HuH-7.5 (cell line): Measurements from ENCODE around the gene MLLT1.
A peak's percentile ranks its signal among the peaks of the same experiment; 100 is the strongest.
"Not testable (repeated sequence)": the region's sequence is repeated elsewhere in the genome, so short reads cannot be mapped to it uniquely, and the experiment has no call there.

Experiments used
- DNase-seq: peaks from one replicate; pipeline ENCODE4 v3.0.0; 2011; ENCODE audit warnings: low spot score

Gene MLLT1

GRCh38 chr19:6279931-6280591 is at the start of gene MLLT1:
MLLT1 (minus strand) TSS chr19:6279975; CDS start chr19:6279784, 191 bp downstream.
- DNase-seq = peak; percentile 100

- no peak for DNase-seq
These were observed 47.0 kb upstream of the MLLT1 start for GRCh38 chr19:6326815-6327214.

GRCh38 chr19:6325614-6326013 is 45.8 kb upstream of the MLLT1 start:
- DNase-seq = no peak

- DNase-seq = no peak
These were observed 45.0 kb upstream of the MLLT1 start for GRCh38 chr19:6324757-6325156.

- DNase-seq = no peak
These were observed 42.5 kb upstream of the MLLT1 start for GRCh38 chr19:6322284-6322683.

GRCh38 chr19:6319376-6319775 is 39.6 kb upstream of the MLLT1 start:
- no peak for DNase-seq

GRCh38 chr19:6318772-6319171 is 39.0 kb upstream of the MLLT1 start:
- DNase-seq = no peak

- not testable (repeated sequence) for DNase-seq
These were observed 35.9 kb upstream of the MLLT1 start for GRCh38 chr19:6315646-6316045.

- DNase-seq = no peak
These were observed 33.7 kb upstream of the MLLT1 start for GRCh38 chr19:6313398-6313969.

- DNase-seq = no peak
These were observed 32.2 kb upstream of the MLLT1 start for GRCh38 chr19:6312018-6312417.

GRCh38 chr19:6298413-6298812 is 18.6 kb upstream of the MLLT1 start:
- no peak for DNase-seq

GRCh38 chr19:6297202-6297601 is 17.4 kb upstream of the MLLT1 start:
- DNase-seq = no peak

- DNase-seq = no peak
These were observed 12.2 kb upstream of the MLLT1 start for GRCh38 chr19:6292006-6292405.

- no peak for DNase-seq
These were observed 9.0 kb upstream of the MLLT1 start for GRCh38 chr19:6288737-6289136.

- DNase-seq = no peak
These were observed 7.6 kb upstream of the MLLT1 start for GRCh38 chr19:6287269-6287885.

- no peak for DNase-seq
These were observed 6.9 kb upstream of the MLLT1 start for GRCh38 chr19:6286676-6287075.

GRCh38 chr19:6282393-6282792 is 2.6 kb upstream of the MLLT1 start:
- DNase-seq = not testable (repeated sequence)

GRCh38 chr19:6279620-6279930 is 200 bp downstream of the MLLT1 start:
- DNase-seq = peak; percentile 64

GRCh38 chr19:6278740-6279619 is 795 bp downstream of the MLLT1 start:
- peak; percentile 61 for DNase-seq

GRCh38 chr19:6278051-6278450 is 1.7 kb downstream of the MLLT1 start:
- DNase-seq = no peak

GRCh38 chr19:6276447-6276846 is 3.3 kb downstream of the MLLT1 start:
- DNase-seq = no peak

GRCh38 chr19:6275170-6275744 is 4.5 kb downstream of the MLLT1 start:
- DNase-seq = no peak
